DND-41 (cell line): ENCODE data around the gene NEURL1.
"Not testable (repeated sequence)": the region's sequence is repeated elsewhere in the genome, so short reads cannot be mapped to it uniquely, and the experiment has no call there.

ENCODE experiments used
- ATAC-seq: fragments of 200-7000 bp; cut with Tn5 transposase; 3 replicates; pipeline ENCODE4 v1.9.1; 2021; ENCODE audit warnings: low read depth; ENCODE audit not compliant: insufficient read depth
- DNase-seq: peaks from one replicate; pipeline ENCODE4 v3.0.0-alpha.2; 2020
- H2AFZ ChIP-seq: 2 replicates; pipeline ENCODE4 v1.6.0; 2012; ENCODE audit warnings: low read depth, low read length
- H3K27ac ChIP-seq: 2 replicates; pipeline ENCODE4 v1.5.1; 2012; ENCODE audit warnings: low read length, inconsistent platforms
- H3K27me3 ChIP-seq: fragments of 200-600 bp; sonication (generic); 2 replicates; pipeline ENCODE4 v1.6.0; 2012; ENCODE audit warnings: low read length, mild to moderate bottlenecking, inconsistent platforms; ENCODE audit not compliant: insufficient read depth, poor library complexity
- H3K36me3 ChIP-seq: 2 replicates; pipeline ENCODE4 v1.5.1; 2012; ENCODE audit warnings: low read length, inconsistent platforms; ENCODE audit not compliant: insufficient read depth
- H3K4me1 ChIP-seq: 2 replicates; pipeline ENCODE4 v1.5.1; 2012; ENCODE audit warnings: mild to moderate bottlenecking, low read length; ENCODE audit not compliant: insufficient read depth
- H3K4me2 ChIP-seq: 2 replicates; pipeline ENCODE4 v1.6.0; 2012; ENCODE audit warnings: mild to moderate bottlenecking, moderate library complexity, low read length, inconsistent platforms; ENCODE audit not compliant: insufficient read depth
- H3K4me3 ChIP-seq, 2 experiments: fragments of 200-600 bp in 1 of 2; shearing (Covaris generic) in 1 of 2; 2 replicates each; pipeline ENCODE4 v1.5.1; 2012 to 2016; ENCODE audit warnings: inconsistent platforms in 2 of 2, low read length in 2 of 2, mild to moderate bottlenecking in 2 of 2, low read depth in 1 of 2, moderate library complexity in 1 of 2
- H3K79me2 ChIP-seq: 2 replicates; pipeline ENCODE4 v1.6.0; 2012; ENCODE audit warnings: low read length, inconsistent platforms; ENCODE audit not compliant: insufficient read depth
- H3K9ac ChIP-seq: 2 replicates; pipeline ENCODE4 v1.6.0; 2012; ENCODE audit warnings: low read depth, mild to moderate bottlenecking, inconsistent platforms, low read length, moderate library complexity
- H3K9me3 ChIP-seq: 2 replicates; pipeline ENCODE4 v1.5.1; 2012; ENCODE audit warnings: low read length, moderate library complexity, mild to moderate bottlenecking, inconsistent platforms; ENCODE audit not compliant: insufficient read depth, severe bottlenecking
- H4K20me1 ChIP-seq: 2 replicates; pipeline ENCODE4 v1.6.0; 2012; ENCODE audit warnings: low read length; ENCODE audit not compliant: insufficient read depth
- EZH2 ChIP-seq: IDR thresholded peaks from 3 replicates; pipeline ENCODE4 v1.6.1; 2012; ENCODE audit warnings: borderline replicate concordance, low read depth, mild to moderate bottlenecking, moderate library complexity, low read length, inconsistent platforms; ENCODE audit not compliant: severe bottlenecking
- TF ChIP-seq, protein P1 (sequence below): IDR thresholded peaks from 2 replicates; pipeline ENCODE4 v1.5.1; 2012; ENCODE audit warnings: borderline replicate concordance, low read length, moderate library complexity, mild to moderate bottlenecking; ENCODE audit not compliant: poor library complexity, severe bottlenecking; ENCODE audit errors: extremely low read depth

NEURL1 gene

GRCh38 chr10:103502849-103503660 is 9.6 kb downstream of the NEURL1 start:
- TF ChIP-seq EZH2: no peak
- TF ChIP-seq, protein P1, sequence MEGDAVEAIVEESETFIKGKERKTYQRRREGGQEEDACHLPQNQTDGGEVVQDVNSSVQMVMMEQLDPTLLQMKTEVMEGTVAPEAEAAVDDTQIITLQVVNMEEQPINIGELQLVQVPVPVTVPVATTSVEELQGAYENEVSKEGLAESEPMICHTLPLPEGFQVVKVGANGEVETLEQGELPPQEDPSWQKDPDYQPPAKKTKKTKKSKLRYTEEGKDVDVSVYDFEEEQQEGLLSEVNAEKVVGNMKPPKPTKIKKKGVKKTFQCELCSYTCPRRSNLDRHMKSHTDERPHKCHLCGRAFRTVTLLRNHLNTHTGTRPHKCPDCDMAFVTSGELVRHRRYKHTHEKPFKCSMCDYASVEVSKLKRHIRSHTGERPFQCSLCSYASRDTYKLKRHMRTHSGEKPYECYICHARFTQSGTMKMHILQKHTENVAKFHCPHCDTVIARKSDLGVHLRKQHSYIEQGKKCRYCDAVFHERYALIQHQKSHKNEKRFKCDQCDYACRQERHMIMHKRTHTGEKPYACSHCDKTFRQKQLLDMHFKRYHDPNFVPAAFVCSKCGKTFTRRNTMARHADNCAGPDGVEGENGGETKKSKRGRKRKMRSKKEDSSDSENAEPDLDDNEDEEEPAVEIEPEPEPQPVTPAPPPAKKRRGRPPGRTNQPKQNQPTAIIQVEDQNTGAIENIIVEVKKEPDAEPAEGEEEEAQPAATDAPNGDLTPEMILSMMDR: no peak
- Histone ChIP-seq H3K4me3 (no peak overlapping the region), H4K20me1 (no peaks in the 10 kb centered on the region), H3K27ac (no peak overlapping the region), H3K36me3 (no peaks in the 10 kb centered on the region), H3K4me2 (no peak overlapping the region), H3K9ac (no peak overlapping the region), H3K4me1 (peaks cover 13% of the 10 kb centered on the region), H3K9me3 (no peaks in the 10 kb centered on the region), H3K79me2 (no peaks in the 10 kb centered on the region), H2AFZ (no peak overlapping the region), H3K27me3 (peaks cover 44% of the 10 kb centered on the region)
- no peak for DNase-seq
- ATAC-seq: no peak

DNA sequence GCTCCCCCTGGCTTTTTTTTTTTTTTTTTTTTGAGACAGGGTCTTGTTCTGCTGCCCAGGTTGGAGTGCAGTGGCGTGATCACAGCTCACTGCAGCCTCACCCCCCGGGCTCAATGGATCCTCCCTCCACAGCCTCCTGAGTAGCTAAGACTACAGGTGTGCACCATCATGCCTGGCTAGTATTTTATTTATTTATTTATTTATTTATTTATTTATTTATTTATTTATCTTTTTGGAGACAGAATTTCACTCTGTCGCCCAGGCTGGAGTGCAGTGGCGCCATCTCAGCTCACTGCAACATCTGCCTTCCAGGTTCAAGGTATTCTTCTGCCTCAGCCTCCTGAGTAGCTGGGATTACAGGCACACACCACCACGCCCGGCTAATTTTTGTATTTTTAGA is 10.3 kb downstream of the NEURL1 start:
- peaks cover 13% of the 10 kb centered on the region for H3K4me1 ChIP-seq
- DNase-seq, H3K9me3 ChIP-seq, H3K27ac ChIP-seq, H3K79me2 ChIP-seq, H3K36me3 ChIP-seq, H3K9ac ChIP-seq, H2AFZ ChIP-seq, H3K4me3 ChIP-seq, ATAC-seq, H3K4me2 ChIP-seq, H4K20me1 ChIP-seq: not testable (repeated sequence)
- H3K27me3 ChIP-seq: peaks cover 43% of the 10 kb centered on the region

DNA sequence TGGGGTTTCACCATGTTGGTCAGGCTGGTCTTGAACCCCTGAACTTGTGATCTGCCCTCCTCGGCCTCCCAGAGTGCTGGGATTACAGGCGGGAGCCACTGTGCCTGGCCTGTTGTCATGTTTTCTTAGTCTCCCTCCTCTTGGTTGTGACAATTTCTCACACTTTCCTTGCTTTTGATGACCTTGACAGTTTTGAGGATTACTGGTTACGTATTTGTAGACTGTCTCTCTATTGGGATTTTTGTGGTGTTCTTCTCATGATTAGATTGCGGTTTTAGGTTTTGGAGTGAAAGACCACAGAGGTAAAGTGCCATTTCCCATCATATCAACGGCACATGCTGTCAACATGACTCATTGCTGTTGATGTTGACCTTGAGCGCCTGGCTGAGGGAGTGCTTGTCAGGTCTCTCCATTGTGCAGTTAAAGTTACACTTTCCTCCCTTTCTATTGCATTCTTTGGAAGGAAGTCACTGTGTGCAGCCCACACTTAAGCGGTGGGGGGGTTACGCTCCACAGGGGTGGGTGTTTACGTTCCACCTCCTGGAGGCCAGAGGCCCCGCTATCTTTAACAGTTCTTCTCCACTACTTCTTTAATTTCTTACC is 10.8 kb downstream of the NEURL1 start:
- H2AFZ ChIP-seq: no peak overlapping the region
- H3K9ac ChIP-seq: no peak overlapping the region
- no peak overlapping the region for H3K4me3 ChIP-seq
- no peak overlapping the region for H3K27ac ChIP-seq
- DNase-seq (peak; percentile 59), ATAC-seq (peak; percentile 88)
- TF ChIP-seq EZH2: no peak
- TF ChIP-seq, protein P1: no peak
- H3K4me1 ChIP-seq: peaks cover 13% of the 10 kb centered on the region
- no peaks in the 10 kb centered on the region for H3K36me3 ChIP-seq
- no peak overlapping the region for H3K4me2 ChIP-seq
- H3K9me3 ChIP-seq: no peaks in the 10 kb centered on the region
- H3K27me3 ChIP-seq: peaks cover 40% of the 10 kb centered on the region
- H3K79me2 ChIP-seq: no peaks in the 10 kb centered on the region
- H4K20me1 ChIP-seq: no peaks in the 10 kb centered on the region

DNA sequence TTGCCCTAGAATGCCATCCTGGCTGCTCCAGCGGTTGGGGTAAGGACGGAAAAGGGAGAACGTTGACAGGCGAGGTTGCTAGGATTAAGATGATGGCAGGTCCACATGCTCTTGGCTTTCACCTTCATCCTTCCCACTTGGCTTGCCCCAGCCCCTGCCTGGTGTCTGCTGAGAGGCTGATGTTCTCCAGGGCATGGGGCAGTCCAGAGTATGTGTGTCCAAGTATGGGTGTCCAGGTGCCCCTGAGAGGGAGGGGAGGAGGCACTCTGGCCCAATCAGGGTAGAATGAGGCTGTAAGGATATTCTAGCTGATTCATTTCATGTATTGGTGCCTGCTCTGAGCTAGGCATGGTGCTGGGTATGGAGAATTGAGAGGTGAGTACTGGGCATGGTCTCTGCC is 12.6 kb downstream of the NEURL1 start:
- peaks cover 13% of the 10 kb centered on the region for H3K4me1 ChIP-seq
- H3K79me2 ChIP-seq: no peaks in the 10 kb centered on the region
- TF ChIP-seq, protein P1: no peak
- TF ChIP-seq EZH2: no peak
- H3K9me3 ChIP-seq: no peaks in the 10 kb centered on the region
- peaks cover 24% of the 10 kb centered on the region for H3K27me3 ChIP-seq
- no peaks in the 10 kb centered on the region for H4K20me1 ChIP-seq
- H3K4me2 ChIP-seq: no peak overlapping the region
- H3K27ac ChIP-seq: no peak overlapping the region
- no peak for DNase-seq
- no peak overlapping the region for H2AFZ ChIP-seq
- no peaks in the 10 kb centered on the region for H3K36me3 ChIP-seq
- no peak overlapping the region for H3K4me3 ChIP-seq
- no peak for ATAC-seq
- no peak overlapping the region for H3K9ac ChIP-seq
